Endothelial cell of umbilical vein (primary cell): ENCODE measurements around the gene CADM4. TPM values are rescaled to one million over a fixed set of nuclear protein-coding genes. Genes with fewer than 3 reads are reported as not detected.
A peak's percentile ranks its signal among the peaks of the same experiment; 100 is the strongest.

Experiments
- BruUV-seq: library from RNA; stranded (reverse); fragments of 400-500 nt; replicated peaks from 2 replicates; lab custom pipeline; 2021; lab: Mats Ljungman, UMichigan
- CTCF ChIA-PET: fragments of 300-600, 350-600 bp; sonication (Branson Sonifier 250); formaldehyde crosslinking; loops from one replicate; lab custom pipeline; 2021; ENCODE audit warnings: antibody characterized with exemption, inconsistent platforms; lab: Charles Lee
- POLR2A ChIA-PET: fragments of 300-600, 350-600 bp; sonication (Branson Sonifier 250); formaldehyde crosslinking; loops from one replicate; lab custom pipeline; 2021; ENCODE audit warnings: antibody characterized with exemption, inconsistent platforms; lab: Charles Lee
- DNase-seq: peaks from one replicate; pipeline ENCODE4 v3.0.0-alpha.2; 2011; ENCODE audit warnings: low read depth, low spot score
- FAIRE-seq: peaks from 2 replicates; lab custom pipeline; 2011; peaks lifted over from hg19 to GRCh38; lab: Jason Lieb, UNC
- H2AFZ ChIP-seq: 2 replicates; pipeline ENCODE4 v1.6.0; 2012; ENCODE audit warnings: low read depth, low read length, control low read depth, inconsistent platforms
- H3K27ac ChIP-seq: 2 replicates; pipeline ENCODE4 v1.5.1; 2011; ENCODE audit warnings: low read depth, mild to moderate bottlenecking, control low read depth, low read length, moderate library complexity; ENCODE audit not compliant: insufficient read depth
- H3K27me3 ChIP-seq, 2 experiments: 2 replicates each; pipeline versions ENCODE4 v1.6.0 to v1.6.1; 2011; ENCODE audit warnings: low read length in 2 of 2, mixed read lengths in 1 of 2; ENCODE audit not compliant: control insufficient read depth in 2 of 2, insufficient read depth in 2 of 2
- H3K36me3 ChIP-seq, 2 experiments: 2 replicates in 1 of 2; 3 replicates in 1 of 2; pipeline ENCODE4 v1.5.1; 2011; ENCODE audit warnings: low read length in 2 of 2, mild to moderate bottlenecking in 1 of 2, moderate library complexity in 1 of 2; ENCODE audit not compliant: control insufficient read depth in 2 of 2, insufficient read depth in 2 of 2; ENCODE audit errors: extremely low read depth in 1 of 2
- H3K4me1 ChIP-seq: 3 replicates; pipeline ENCODE4 v1.5.1; 2011; ENCODE audit warnings: mild to moderate bottlenecking, low read length; ENCODE audit not compliant: control insufficient read depth, insufficient read depth; ENCODE audit errors: extremely low read depth
- H3K4me2 ChIP-seq: 2 replicates; pipeline ENCODE4 v1.6.1; 2011; ENCODE audit warnings: low read length, control low read depth, mixed read lengths; ENCODE audit not compliant: insufficient read depth
- H3K4me3 ChIP-seq, 3 experiments: fragments of 200-600 bp in 1 of 3; sonication (generic), shearing (Covaris generic) in 1 of 3; replicated peaks in 1 of 3; 2 replicates each; pipeline ENCODE4 v1.5.1; 2011 to 2016; ENCODE audit warnings: control low read depth in 3 of 3, low read length in 3 of 3, mild to moderate bottlenecking in 2 of 3, inconsistent platforms in 1 of 3, low read depth in 1 of 3, moderate library complexity in 1 of 3; ENCODE audit not compliant: insufficient read depth in 1 of 3
- H3K79me2 ChIP-seq: 2 replicates; pipeline ENCODE4 v1.6.0; 2012; ENCODE audit warnings: low read length, inconsistent platforms; ENCODE audit not compliant: control insufficient read depth, insufficient read depth
- H3K9ac ChIP-seq: replicated peaks from 2 replicates; pipeline ENCODE3; 2011; ENCODE audit warnings: low read length, control low read depth; ENCODE audit not compliant: insufficient read depth; ENCODE audit errors: extremely low read depth
- H3K9me1 ChIP-seq: replicated peaks from 3 replicates; pipeline ENCODE4 v1.6.0; 2011; ENCODE audit warnings: mild to moderate bottlenecking, low read length; ENCODE audit not compliant: control insufficient read depth, insufficient read depth; ENCODE audit errors: extremely low read depth
- H3K9me3 ChIP-seq: replicated peaks from 2 replicates; pipeline ENCODE4 v1.5.1; 2012; ENCODE audit warnings: low read length, inconsistent platforms; ENCODE audit not compliant: control insufficient read depth, insufficient read depth
- H4K20me1 ChIP-seq: replicated peaks from 2 replicates; pipeline ENCODE3; 2011; ENCODE audit warnings: mild to moderate bottlenecking, low read length; ENCODE audit not compliant: control insufficient read depth, insufficient read depth; ENCODE audit errors: extremely low read depth
- EZH2 ChIP-seq: IDR thresholded peaks from 2 replicates; pipeline ENCODE4 v1.6.1; 2012; ENCODE audit warnings: borderline replicate concordance, low read depth, mild to moderate bottlenecking, moderate library complexity, low read length, inconsistent platforms; ENCODE audit not compliant: severe bottlenecking
- FOS ChIP-seq: IDR thresholded peaks from 2 replicates; pipeline ENCODE4 v1.6.1; 2011; ENCODE audit warnings: mild to moderate bottlenecking, low read length, moderate library complexity, borderline replicate concordance; ENCODE audit not compliant: insufficient read depth
- GATA2 ChIP-seq: IDR thresholded peaks from 2 replicates; pipeline ENCODE4 v1.7.0; 2011; ENCODE audit warnings: low read depth, mild to moderate bottlenecking, moderate library complexity, mixed read lengths, low read length; ENCODE audit not compliant: insufficient read length, insufficient read depth
- JUN ChIP-seq: IDR thresholded peaks from 2 replicates; pipeline ENCODE4 v1.6.1; 2011; ENCODE audit warnings: borderline replicate concordance, low read depth; ENCODE audit not compliant: insufficient read length, insufficient read depth
- MYC ChIP-seq: IDR thresholded peaks from one replicate; pipeline ENCODE4 v1.6.1; 2011; ENCODE audit warnings: mild to moderate bottlenecking, low read depth, low read length
- POLR2A ChIP-seq: IDR thresholded peaks from 2 replicates; pipeline ENCODE4 v1.6.1; 2012; ENCODE audit warnings: low read depth, mild to moderate bottlenecking, control low read depth, low read length
- POLR2AphosphoS5 ChIP-seq: IDR thresholded peaks from 2 replicates; pipeline ENCODE4 v1.6.1; 2012; ENCODE audit warnings: low read depth, mild to moderate bottlenecking, control low read depth, low read length, moderate library complexity; ENCODE audit not compliant: insufficient read depth
- dilution Hi-C: fragments of 300-500 bp; cut with MboI; formaldehyde crosslinking; loops from one replicate; pipeline ENCODE4 v1.15.0; 2019; ENCODE audit warnings: low sequenced_read_pairs; ENCODE audit not compliant: extremely low pct_ligation_motif_present
- intact Hi-C: fragments of 100-400 bp; cut with micrococcal nuclease; formaldehyde crosslinking; loops from one replicate; pipeline ENCODE4 v1.10.0; 2022
- polyA plus RNA-seq, 4 experiments: library from polyadenylated mRNA; depleted of rRNA in 3 of 4; stranded (reverse) in 3 of 4; unstranded in 1 of 4; fragments of >200 nt; gene quantifications; 2 replicates each; pipeline versions ENCODE4 v1.2.1 to v1.2.3, GENCODE V29; 2011 to 2012; ENCODE audit warnings: missing spikeins in 1 of 4
- total RNA-seq: library from RNA; stranded (reverse); gene quantifications from 2 replicates; pipeline ENCODE4 v1.2.3, GENCODE V29; 2021
- TF ChIP-seq, protein P1 (sequence below): IDR thresholded peaks from 2 replicates; pipeline ENCODE4 v1.6.1; 2011; ENCODE audit not compliant: insufficient read depth, insufficient read length
- TF ChIP-seq, protein P2 (sequence below), 2 donors: IDR thresholded peaks; 1 replicate in 1 of 2; 2 replicates in 1 of 2; pipeline ENCODE4 v1.5.1; 2011; ENCODE audit warnings: low read length in 2 of 2, mild to moderate bottlenecking in 2 of 2, moderate library complexity in 2 of 2, control low read depth in 1 of 2, inconsistent platforms in 1 of 2, low read depth in 1 of 2; ENCODE audit not compliant: insufficient read depth in 1 of 2; ENCODE audit errors: extremely low read depth in 1 of 2

CADM4 gene
- total and polyA plus RNA-seq, 2 donors (not counting 3 experiments of a cell fraction or from before 2014, with no cell fraction given): 5.0 to 7.5 TPM

DNA sequence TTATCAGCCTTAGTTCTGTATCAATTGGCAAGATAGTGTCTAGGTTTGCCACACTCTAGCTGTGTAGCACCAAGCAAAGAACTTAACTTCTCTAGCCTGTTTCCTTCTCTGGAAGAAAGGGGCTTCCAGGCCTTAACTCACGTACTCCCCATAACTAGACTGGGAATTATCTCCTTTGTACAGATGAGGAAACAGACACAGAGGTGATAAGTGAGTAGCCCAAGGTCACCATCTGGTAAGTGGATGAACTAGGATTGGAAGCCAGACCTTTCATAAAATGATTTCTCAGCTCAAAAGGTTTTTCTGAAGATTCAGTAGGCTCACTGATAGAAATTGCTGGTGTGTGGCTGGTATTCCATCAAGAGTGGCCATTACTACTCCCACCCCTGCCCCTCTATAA is 23.3 kb downstream of the CADM4 start:
- H3K27ac ChIP-seq: no peak overlapping the region
- peaks cover 28% of the 10 kb centered on the region for H3K79me2 ChIP-seq
- no peak overlapping the region for H2AFZ ChIP-seq
- H3K9ac ChIP-seq: no peak overlapping the region
- H3K36me3 ChIP-seq: peaks cover 0 to 24% of the 10 kb centered on the region in 2 experiments
- DNase-seq (peak; percentile 6), FAIRE-seq (no peak)
- no peaks in the 10 kb centered on the region for H3K9me1 ChIP-seq
- peaks cover 12% of the 10 kb centered on the region for H3K4me1 ChIP-seq
- no peak overlapping the region for H3K4me2 ChIP-seq
- no peak overlapping the region for H3K4me3 ChIP-seq
- no peaks in the 10 kb centered on the region for H3K9me3 ChIP-seq
- intact Hi-C loops (no loop called here), dilution Hi-C loops (no loop called here)
- no peaks in the 10 kb centered on the region for H3K27me3 ChIP-seq
- ChIA-PET POLR2A (interaction anchor here (0.7 kb wide), 1 partner anchor 27 kb away, joined by 4 read pairs; no protein-coding TSS in a partner anchor), CTCF (interaction anchor here (1.3 kb wide), 1 partner anchor 14 kb away, joined by 3 read pairs; no protein-coding TSS in a partner anchor)
- no peaks in the 10 kb centered on the region for H4K20me1 ChIP-seq
- BruUV-seq: no TSS peak
- TF ChIP-seq FOS (no peak), POLR2A (no peak), POLR2AphosphoS5 (no peak), MYC (no peak), EZH2 (no peak), JUN (no peak), GATA2 (no peak)
- TF ChIP-seq, protein P1, sequence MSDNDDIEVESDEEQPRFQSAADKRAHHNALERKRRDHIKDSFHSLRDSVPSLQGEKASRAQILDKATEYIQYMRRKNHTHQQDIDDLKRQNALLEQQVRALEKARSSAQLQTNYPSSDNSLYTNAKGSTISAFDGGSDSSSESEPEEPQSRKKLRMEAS: no peak
- TF ChIP-seq, protein P2, sequence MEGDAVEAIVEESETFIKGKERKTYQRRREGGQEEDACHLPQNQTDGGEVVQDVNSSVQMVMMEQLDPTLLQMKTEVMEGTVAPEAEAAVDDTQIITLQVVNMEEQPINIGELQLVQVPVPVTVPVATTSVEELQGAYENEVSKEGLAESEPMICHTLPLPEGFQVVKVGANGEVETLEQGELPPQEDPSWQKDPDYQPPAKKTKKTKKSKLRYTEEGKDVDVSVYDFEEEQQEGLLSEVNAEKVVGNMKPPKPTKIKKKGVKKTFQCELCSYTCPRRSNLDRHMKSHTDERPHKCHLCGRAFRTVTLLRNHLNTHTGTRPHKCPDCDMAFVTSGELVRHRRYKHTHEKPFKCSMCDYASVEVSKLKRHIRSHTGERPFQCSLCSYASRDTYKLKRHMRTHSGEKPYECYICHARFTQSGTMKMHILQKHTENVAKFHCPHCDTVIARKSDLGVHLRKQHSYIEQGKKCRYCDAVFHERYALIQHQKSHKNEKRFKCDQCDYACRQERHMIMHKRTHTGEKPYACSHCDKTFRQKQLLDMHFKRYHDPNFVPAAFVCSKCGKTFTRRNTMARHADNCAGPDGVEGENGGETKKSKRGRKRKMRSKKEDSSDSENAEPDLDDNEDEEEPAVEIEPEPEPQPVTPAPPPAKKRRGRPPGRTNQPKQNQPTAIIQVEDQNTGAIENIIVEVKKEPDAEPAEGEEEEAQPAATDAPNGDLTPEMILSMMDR (IDR thresholded peaks at IDR 0.05; ENCODE audit: extremely low read depth in 1 of 2, insufficient read depth in 1 of 2, low read depth in 1 of 2, low read length in 2 of 2): no peak
